GM12878 (cell line): ENCODE measurements around the gene EBF3. TPM values are rescaled to one million over a fixed set of nuclear protein-coding genes. Genes with fewer than 3 reads are reported as not detected.

ENCODE experiments used
- ATAC-seq: fragments of 200-7000 bp; cut with Tn5 transposase; 3 replicates; pipeline ENCODE4 v1.9.1; 2020; ENCODE audit warnings: mild to moderate bottlenecking, moderate library complexity
- BruUV-seq: library from RNA; stranded (reverse); fragments of 400-500 nt; replicated peaks from 2 replicates; lab custom pipeline; 2021; lab: Mats Ljungman, UMichigan
- CTCF ChIA-PET: fragments of 300-600 bp; sonication (Branson Sonifier 250); formaldehyde crosslinking; extraction: SDS; loops from one replicate; lab custom pipeline; 2021; ENCODE audit warnings: inconsistent platforms; lab: Yijun Ruan, JAX
- POLR2A ChIA-PET: fragments of 350-600 bp; formaldehyde crosslinking; extraction: SDS; loops from one replicate; lab custom pipeline; 2021; ENCODE audit warnings: inconsistent platforms; lab: Charles Lee
- RAD21 ChIA-PET: fragments of 300-600 bp; sonication (Branson Sonifier 250); formaldehyde crosslinking; loops from one replicate; lab custom pipeline; 2023; ENCODE audit warnings: antibody characterized with exemption; ENCODE audit not compliant: unreplicated experiment; lab: Charles Lee
- SMC1A ChIA-PET: fragments of 300-600 bp; sonication (Branson Sonifier 250); formaldehyde crosslinking; loops from one replicate; lab custom pipeline; 2023; ENCODE audit not compliant: unreplicated experiment, uncharacterized antibody; lab: Charles Lee
- DNase-seq: peaks from one replicate; pipeline ENCODE4 v3.0.0-alpha.2; 2011; ENCODE audit warnings: low read depth, low spot score
- FAIRE-seq: peaks from 3 replicates; lab custom pipeline; 2011; peaks lifted over from hg19 to GRCh38; lab: Jason Lieb, UNC
- H2AFZ ChIP-seq: 2 replicates; pipeline ENCODE4 v1.6.0; 2011; ENCODE audit warnings: low read depth, low read length, control low read depth; ENCODE audit not compliant: control insufficient read depth
- H3K27ac ChIP-seq: 2 replicates; pipeline ENCODE4 v1.5.1; 2011; ENCODE audit warnings: control low read depth; ENCODE audit not compliant: control insufficient read depth, insufficient read depth
- H3K27me3 ChIP-seq, 2 experiments: replicated peaks in 1 of 2; 2 replicates each; pipeline versions ENCODE4 v1.6.0 to v1.6.1; 2011; ENCODE audit warnings: low read length in 1 of 2; ENCODE audit not compliant: control insufficient read depth in 2 of 2, insufficient read depth in 2 of 2
- H3K36me3 ChIP-seq, 2 experiments: 2 replicates each; pipeline ENCODE4 v1.5.1; 2011; ENCODE audit warnings: low read length in 1 of 2; ENCODE audit not compliant: control insufficient read depth in 2 of 2, insufficient read depth in 2 of 2
- H3K4me1 ChIP-seq: 2 replicates; pipeline ENCODE4 v1.6.1; 2011; ENCODE audit warnings: mild to moderate bottlenecking, low read length, moderate library complexity, mixed read lengths; ENCODE audit not compliant: control insufficient read depth, insufficient read depth
- H3K4me2 ChIP-seq: 2 replicates; pipeline ENCODE4 v1.6.0; 2011; ENCODE audit warnings: control low read depth; ENCODE audit not compliant: control insufficient read depth, insufficient read depth
- H3K4me3 ChIP-seq: fragments of 200-600 bp; sonication (generic); 2 replicates; pipeline ENCODE4 v1.5.1; 2016
- H3K79me2 ChIP-seq: 2 replicates; pipeline ENCODE4 v1.6.0; 2011; ENCODE audit warnings: low read length; ENCODE audit not compliant: control insufficient read depth, insufficient read depth
- H3K9ac ChIP-seq: 2 replicates; pipeline ENCODE4 v1.8.0; 2011; ENCODE audit warnings: low read length, control low read depth, mixed read lengths; ENCODE audit not compliant: control insufficient read depth, insufficient read depth
- H3K9me3 ChIP-seq: replicated peaks from 3 replicates; pipeline ENCODE4 v1.5.1; 2011; ENCODE audit warnings: mild to moderate bottlenecking, low read length; ENCODE audit not compliant: control insufficient read depth, insufficient read depth
- H4K20me1 ChIP-seq: 2 replicates; pipeline ENCODE4 v1.6.0; 2011; ENCODE audit not compliant: control insufficient read depth, insufficient read depth
- ASH2L ChIP-seq: fragments of 300-600, 200-600 bp; sonication (generic); IDR thresholded peaks from 2 replicates; pipeline ENCODE4 v1.6.1; 2017; ENCODE audit warnings: low read depth, mild to moderate bottlenecking, borderline replicate concordance
- BRCA1 ChIP-seq: IDR thresholded peaks from 2 replicates; pipeline ENCODE4 v1.6.1; 2011; ENCODE audit warnings: low read depth, low read length, improper control_type of control experiment
- CHD1 ChIP-seq: IDR thresholded peaks from 2 replicates; pipeline ENCODE4 v1.6.1; 2012; ENCODE audit warnings: low read depth, low read length, improper control_type of control experiment
- GATAD2B ChIP-seq: fragments of 450-650 bp; conservative IDR thresholded peaks from 2 replicates; pipeline ENCODE4 v1.6.1; 2017; ENCODE audit warnings: low read depth, mild to moderate bottlenecking, moderate library complexity
- NFYA ChIP-seq: IDR thresholded peaks from 2 replicates; pipeline ENCODE4 v1.6.1; 2011; ENCODE audit warnings: low read depth, mild to moderate bottlenecking, low read length, improper control_type of control experiment, borderline replicate concordance
- NFYB ChIP-seq: IDR thresholded peaks from 2 replicates; pipeline ENCODE4 v1.6.1; 2011; ENCODE audit warnings: low read depth, mild to moderate bottlenecking, low read length, improper control_type of control experiment, moderate library complexity; ENCODE audit not compliant: insufficient read depth
- NKRF ChIP-seq: fragments of 450-650 bp; conservative IDR thresholded peaks from 2 replicates; pipeline ENCODE4 v1.6.1; 2017; ENCODE audit warnings: mild to moderate bottlenecking, moderate library complexity
- POLR2A ChIP-seq: IDR thresholded peaks from 2 replicates; pipeline ENCODE4 v1.6.1; 2011; ENCODE audit warnings: low read depth, mild to moderate bottlenecking, low read length
- RAD51 ChIP-seq: fragments of 450-650 bp; IDR thresholded peaks from 2 replicates; pipeline ENCODE4 v1.6.1; 2016; ENCODE audit warnings: moderate library complexity, mild to moderate bottlenecking, inconsistent platforms
- RFX5 ChIP-seq: IDR thresholded peaks from 2 replicates; pipeline ENCODE4 v1.6.1; 2011; ENCODE audit warnings: low read depth, low read length, improper control_type of control experiment
- SMAD5 ChIP-seq: IDR thresholded peaks from 2 replicates; pipeline ENCODE4 v1.6.1; 2016; ENCODE audit warnings: antibody characterized with exemption, low read depth
- TCF12 ChIP-seq: IDR thresholded peaks from 2 replicates; pipeline ENCODE4 v1.6.1; 2011; ENCODE audit warnings: low read depth, mild to moderate bottlenecking, low read length
- ZNF207 ChIP-seq: fragments of 450-650 bp; IDR thresholded peaks from 2 replicates; pipeline ENCODE4 v1.6.1; 2014; ENCODE audit warnings: antibody characterized with exemption, mild to moderate bottlenecking, borderline replicate concordance
- ZNF274 ChIP-seq: IDR thresholded peaks from one replicate; pipeline ENCODE4 v1.8.0; 2011; ENCODE audit not compliant: insufficient read length, insufficient read depth
- ZNF622 ChIP-seq: fragments of 450-650 bp; IDR thresholded peaks from 2 replicates; pipeline ENCODE4 v1.6.1; 2017; ENCODE audit warnings: mild to moderate bottlenecking, inconsistent platforms
- WGBS: methylation state at CpG from one replicate; pipeline ENCODE4 v1.1.6; 2016; ENCODE audit warnings: low lambda C conversion rate; ENCODE audit not compliant: insufficient replicate concordance, insufficient coverage; ENCODE audit errors: missing lambda C conversion rate; 5-methylcytosine and 5-hydroxymethylcytosine counted together
- in situ Hi-C: fragments of 300-500 bp; cut with MboI; formaldehyde crosslinking; loops from 9 replicates; pipeline ENCODE4 v1.14.3; 2018; ENCODE audit warnings: mixed read lengths
- intact Hi-C: fragments of 100-400 bp; cut with micrococcal nuclease; formaldehyde crosslinking; loops from one replicate; pipeline ENCODE4 v1.14.2; 2022; ENCODE audit not compliant: unreplicated experiment
- polyA plus RNA-seq, 11 experiments: library from polyadenylated mRNA; depleted of rRNA in 4 of 11; unstranded in 6 of 11; stranded (reverse) in 5 of 11; fragments of >200 nt; fragmentation: Nextera tagmentation in 4 of 11; fragmentation: Illumina TruSeq in 1 of 11; extraction: Ambion mirVana in 4 of 11; extraction: Trizol in 1 of 11; gene quantifications; 1 replicate in 1 of 11; 2 replicates in 10 of 11; pipeline versions ENCODE4 v1.2.1 to v1.2.3, GENCODE V29; 2011 to 2016; ENCODE audit warnings: inconsistent platforms in 2 of 11, missing spikeins in 2 of 11, low read depth in 1 of 11
- total RNA-seq, 4 experiments: library from RNA; depleted of rRNA in 3 of 4; stranded (reverse); fragments of >200 nt in 3 of 4; fragmentation: Illumina TruSeq in 1 of 4; extraction: Trizol in 1 of 4; gene quantifications; 2 replicates each; pipeline versions ENCODE4 v1.2.1 to v1.2.3, GENCODE V29; 2013 to 2021
- TF ChIP-seq, protein P1 (sequence below): fragments of 450-650 bp; IDR thresholded peaks from 2 replicates; pipeline ENCODE4 v1.6.1; 2017; ENCODE audit warnings: mild to moderate bottlenecking, moderate library complexity
- TF ChIP-seq, protein P2 (sequence below): fragments of 450-650 bp; IDR thresholded peaks from 2 replicates; pipeline ENCODE4 v1.6.1; 2017; ENCODE audit warnings: mild to moderate bottlenecking, low read depth, inconsistent platforms; ENCODE audit not compliant: poor library complexity, severe bottlenecking

EBF3 gene
- total and polyA plus RNA-seq, 10 of the 15 experiments (the other 5 are each of a cell fraction or from before 2014, with no cell fraction given), result not detected

GRCh38 chr10:129848696-129849451, 115.2 kb downstream of the EBF3 start:
- FAIRE-seq, result no peak
- ChIA-PET RAD21 (no interaction called here), CTCF (no interaction called here)
- TF ChIP-seq BRCA1 (no peak), SMAD5 (no peak), RAD51 (no peak), CHD1 (no peak), TCF12 (no peak), RFX5 (no peak), NKRF (no peak), NFYA (no peak), ASH2L (no peak), ZNF207 (no peak), GATAD2B (no peak), ZNF622 (no peak), POLR2A (no peak), NFYB (no peak), ZNF274 (no peak)
- TF ChIP-seq, protein P1, sequence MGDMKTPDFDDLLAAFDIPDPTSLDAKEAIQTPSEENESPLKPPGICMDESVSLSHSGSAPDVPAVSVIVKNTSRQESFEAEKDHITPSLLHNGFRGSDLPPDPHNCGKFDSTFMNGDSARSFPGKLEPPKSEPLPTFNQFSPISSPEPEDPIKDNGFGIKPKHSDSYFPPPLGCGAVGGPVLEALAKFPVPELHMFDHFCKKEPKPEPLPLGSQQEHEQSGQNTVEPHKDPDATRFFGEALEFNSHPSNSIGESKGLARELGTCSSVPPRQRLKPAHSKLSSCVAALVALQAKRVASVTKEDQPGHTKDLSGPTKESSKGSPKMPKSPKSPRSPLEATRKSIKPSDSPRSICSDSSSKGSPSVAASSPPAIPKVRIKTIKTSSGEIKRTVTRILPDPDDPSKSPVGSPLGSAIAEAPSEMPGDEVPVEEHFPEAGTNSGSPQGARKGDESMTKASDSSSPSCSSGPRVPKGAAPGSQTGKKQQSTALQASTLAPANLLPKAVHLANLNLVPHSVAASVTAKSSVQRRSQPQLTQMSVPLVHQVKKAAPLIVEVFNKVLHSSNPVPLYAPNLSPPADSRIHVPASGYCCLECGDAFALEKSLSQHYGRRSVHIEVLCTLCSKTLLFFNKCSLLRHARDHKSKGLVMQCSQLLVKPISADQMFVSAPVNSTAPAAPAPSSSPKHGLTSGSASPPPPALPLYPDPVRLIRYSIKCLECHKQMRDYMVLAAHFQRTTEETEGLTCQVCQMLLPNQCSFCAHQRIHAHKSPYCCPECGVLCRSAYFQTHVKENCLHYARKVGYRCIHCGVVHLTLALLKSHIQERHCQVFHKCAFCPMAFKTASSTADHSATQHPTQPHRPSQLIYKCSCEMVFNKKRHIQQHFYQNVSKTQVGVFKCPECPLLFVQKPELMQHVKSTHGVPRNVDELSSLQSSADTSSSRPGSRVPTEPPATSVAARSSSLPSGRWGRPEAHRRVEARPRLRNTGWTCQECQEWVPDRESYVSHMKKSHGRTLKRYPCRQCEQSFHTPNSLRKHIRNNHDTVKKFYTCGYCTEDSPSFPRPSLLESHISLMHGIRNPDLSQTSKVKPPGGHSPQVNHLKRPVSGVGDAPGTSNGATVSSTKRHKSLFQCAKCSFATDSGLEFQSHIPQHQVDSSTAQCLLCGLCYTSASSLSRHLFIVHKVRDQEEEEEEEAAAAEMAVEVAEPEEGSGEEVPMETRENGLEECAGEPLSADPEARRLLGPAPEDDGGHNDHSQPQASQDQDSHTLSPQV, result no peak
- TF ChIP-seq, protein P2, sequence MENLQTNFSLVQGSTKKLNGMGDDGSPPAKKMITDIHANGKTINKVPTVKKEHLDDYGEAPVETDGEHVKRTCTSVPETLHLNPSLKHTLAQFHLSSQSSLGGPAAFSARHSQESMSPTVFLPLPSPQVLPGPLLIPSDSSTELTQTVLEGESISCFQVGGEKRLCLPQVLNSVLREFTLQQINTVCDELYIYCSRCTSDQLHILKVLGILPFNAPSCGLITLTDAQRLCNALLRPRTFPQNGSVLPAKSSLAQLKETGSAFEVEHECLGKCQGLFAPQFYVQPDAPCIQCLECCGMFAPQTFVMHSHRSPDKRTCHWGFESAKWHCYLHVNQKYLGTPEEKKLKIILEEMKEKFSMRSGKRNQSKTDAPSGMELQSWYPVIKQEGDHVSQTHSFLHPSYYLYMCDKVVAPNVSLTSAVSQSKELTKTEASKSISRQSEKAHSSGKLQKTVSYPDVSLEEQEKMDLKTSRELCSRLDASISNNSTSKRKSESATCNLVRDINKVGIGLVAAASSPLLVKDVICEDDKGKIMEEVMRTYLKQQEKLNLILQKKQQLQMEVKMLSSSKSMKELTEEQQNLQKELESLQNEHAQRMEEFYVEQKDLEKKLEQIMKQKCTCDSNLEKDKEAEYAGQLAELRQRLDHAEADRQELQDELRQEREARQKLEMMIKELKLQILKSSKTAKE, result no peak

More at GRCh38 chr10:129848696-129849451, 115.2 kb downstream of the EBF3 start:
- ATAC-seq (no peak), DNase-seq (no peak)
- no peaks in the 10 kb centered on the region for H3K4me1 ChIP-seq
- WGBS, result 76% methylated on average over 19 of the region's 19 CpGs
- no peaks in the 10 kb centered on the region for H3K36me3 ChIP-seq
- H2AFZ ChIP-seq, result no peak overlapping the region
- ChIA-PET POLR2A (no interaction called here), SMC1A (interaction anchor here (0.6 kb wide), 1 partner anchor 71 kb away, joined by 3 read pairs; no protein-coding TSS in a partner anchor)
- no peak overlapping the region for H3K27ac ChIP-seq
- no peaks in the 10 kb centered on the region for H3K79me2 ChIP-seq
- intact Hi-C loops (no loop called here), in situ Hi-C loops (no loop called here)
- H3K27me3 ChIP-seq, result no peaks in the 10 kb centered on the region
- no TSS peak for BruUV-seq
- no peaks in the 10 kb centered on the region for H3K9me3 ChIP-seq
- H3K4me3 ChIP-seq, result no peak overlapping the region
- H3K9ac ChIP-seq, result no peak overlapping the region
- no peak overlapping the region for H3K4me2 ChIP-seq
- no peaks in the 10 kb centered on the region for H4K20me1 ChIP-seq
